Activated naive CD8-positive, alpha-beta T cell treated with anti-CD3 and anti-CD28 coated beads, Interleukin-2, amount 50 U/mL, for 24 hours (primary cell): ENCODE results near the gene RAB25.

Source experiments
- ATAC-seq: fragments of 150-1000 bp; cut with Tn5 transposase; one replicate; pipeline ENCODE4 v1.10.0; 2021
- DNase-seq: peaks from one replicate; pipeline ENCODE4 v3.0.0; 2021
- H3K27ac Mint-ChIP-seq: one replicate; pipeline ENCODE4 v1.8.0; 2021; ENCODE audit warnings: mild to moderate bottlenecking, mixed read lengths
- H3K27me3 Mint-ChIP-seq: one replicate; pipeline ENCODE4 v1.8.0; 2021; ENCODE audit warnings: mixed read lengths
- H3K36me3 Mint-ChIP-seq: one replicate; pipeline ENCODE4 v1.8.0; 2021; ENCODE audit warnings: low read depth, mixed read lengths
- H3K4me1 Mint-ChIP-seq: one replicate; pipeline ENCODE4 v1.8.0; 2021; ENCODE audit warnings: mixed read lengths
- H3K4me3 Mint-ChIP-seq: one replicate; pipeline ENCODE4 v1.8.0; 2021; ENCODE audit warnings: mild to moderate bottlenecking, moderate library complexity, mixed read lengths
- H3K9me3 Mint-ChIP-seq: one replicate; pipeline ENCODE4 v1.8.0; 2021; ENCODE audit warnings: mixed read lengths

RAB25 gene

DNA sequence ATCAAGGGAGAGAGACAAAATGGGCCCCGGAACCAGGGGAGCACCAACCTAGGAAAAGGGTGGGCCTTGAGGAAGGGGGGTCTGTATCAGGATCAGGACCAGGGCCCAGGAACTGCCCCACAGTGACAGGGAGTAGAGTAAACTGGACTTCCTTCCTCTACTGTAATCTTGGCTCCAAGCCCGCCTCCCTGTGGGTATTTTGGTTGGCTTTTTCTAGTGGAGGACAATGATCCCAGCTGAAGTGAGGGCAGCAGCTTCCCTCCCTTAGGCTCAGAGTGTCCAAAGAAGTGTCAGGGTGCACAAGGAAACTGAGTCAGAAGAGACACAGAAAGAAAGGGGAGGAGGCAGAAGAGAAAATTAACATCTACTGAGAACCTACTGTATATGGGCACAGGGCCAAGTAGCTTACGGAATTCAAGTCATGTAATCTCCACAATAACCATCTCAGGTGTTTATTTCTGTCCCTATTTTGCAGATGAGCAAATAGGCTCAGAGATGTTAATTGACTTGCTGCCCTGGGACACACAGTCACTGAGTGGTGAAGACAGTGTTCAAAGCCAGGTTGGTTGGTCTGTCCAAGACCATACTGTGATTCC is 12.2 kb upstream of the RAB25 start:
- no peak overlapping the region for H3K4me3 Mint-ChIP-seq
- peaks cover 6% of the 10 kb centered on the region for H3K36me3 Mint-ChIP-seq
- H3K27ac Mint-ChIP-seq, result no peak overlapping the region
- ATAC-seq (no peak), DNase-seq (no peak)
- no peaks in the 10 kb centered on the region for H3K27me3 Mint-ChIP-seq
- no peaks in the 10 kb centered on the region for H3K9me3 Mint-ChIP-seq
- peaks cover 12% of the 10 kb centered on the region for H3K4me1 Mint-ChIP-seq

DNA sequence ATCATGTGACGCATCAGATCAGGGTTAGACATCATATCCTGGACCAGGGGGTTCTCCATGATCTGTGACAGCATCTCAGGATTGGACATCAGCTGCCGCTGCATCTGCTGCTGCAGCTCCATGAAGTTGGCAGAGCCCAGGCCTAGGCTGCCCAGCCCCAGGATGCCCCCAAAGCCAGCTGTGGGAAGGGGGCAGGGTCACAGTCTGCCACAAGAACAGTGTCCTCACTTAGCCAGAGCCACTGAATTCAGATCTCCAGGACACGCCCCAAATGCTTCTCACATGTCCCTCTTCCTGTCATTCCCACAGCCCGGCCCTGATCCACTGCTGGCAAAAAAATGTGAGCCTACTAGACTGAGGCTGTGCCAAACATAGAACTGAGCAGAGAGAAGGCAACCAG is 10.6 kb upstream of the RAB25 start:
- DNase-seq, result no peak
- Mint-ChIP-seq H3K4me1 (peaks cover 17% of the 10 kb centered on the region), H3K36me3 (peaks cover 6% of the 10 kb centered on the region), H3K9me3 (no peaks in the 10 kb centered on the region), H3K27me3 (no peaks in the 10 kb centered on the region), H3K4me3 (no peak overlapping the region), H3K27ac (no peak overlapping the region)
- no peak for ATAC-seq

DNA sequence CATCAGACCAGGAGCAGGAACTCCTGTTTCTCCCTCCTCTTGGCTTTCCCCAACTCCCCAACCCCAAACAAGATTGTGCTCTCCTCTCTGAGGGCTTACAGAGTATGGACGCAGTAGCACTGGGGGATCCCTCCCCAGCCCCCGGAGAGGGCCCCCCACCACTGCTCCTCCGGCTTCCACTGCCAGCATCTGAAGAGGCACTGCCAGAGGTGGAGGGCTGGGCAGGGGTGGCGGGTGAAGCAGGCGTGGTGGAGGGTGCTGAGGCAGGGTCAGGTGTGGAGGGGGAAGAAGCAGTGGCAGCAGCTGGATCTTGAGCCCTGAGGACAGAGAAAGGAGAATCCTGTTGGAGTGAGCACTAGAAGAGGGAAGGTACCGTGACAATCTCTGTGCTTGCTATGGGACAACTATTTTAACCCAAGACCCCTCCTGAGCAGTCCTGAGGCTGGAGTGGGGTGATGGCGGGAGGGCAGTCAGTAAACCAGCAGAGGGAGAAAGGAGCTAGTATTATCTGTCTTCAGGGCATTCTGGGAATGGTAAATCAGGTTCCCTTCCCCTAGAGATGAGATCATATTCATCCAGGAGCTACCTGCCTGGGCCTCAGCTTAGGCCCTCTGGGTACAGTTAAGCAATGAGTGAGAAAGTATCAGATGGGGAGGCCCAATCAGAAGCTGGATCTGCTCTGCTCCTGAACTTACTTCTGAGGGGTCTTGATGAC is 9.8 kb upstream of the RAB25 start:
- Mint-ChIP-seq H3K36me3 (peaks cover 6% of the 10 kb centered on the region), H3K27ac (no peak overlapping the region), H3K27me3 (no peaks in the 10 kb centered on the region), H3K9me3 (no peaks in the 10 kb centered on the region), H3K4me3 (peak overlapping the region; percentile 27), H3K4me1 (peaks cover 22% of the 10 kb centered on the region)
- no peak for ATAC-seq
- no peak for DNase-seq

DNA sequence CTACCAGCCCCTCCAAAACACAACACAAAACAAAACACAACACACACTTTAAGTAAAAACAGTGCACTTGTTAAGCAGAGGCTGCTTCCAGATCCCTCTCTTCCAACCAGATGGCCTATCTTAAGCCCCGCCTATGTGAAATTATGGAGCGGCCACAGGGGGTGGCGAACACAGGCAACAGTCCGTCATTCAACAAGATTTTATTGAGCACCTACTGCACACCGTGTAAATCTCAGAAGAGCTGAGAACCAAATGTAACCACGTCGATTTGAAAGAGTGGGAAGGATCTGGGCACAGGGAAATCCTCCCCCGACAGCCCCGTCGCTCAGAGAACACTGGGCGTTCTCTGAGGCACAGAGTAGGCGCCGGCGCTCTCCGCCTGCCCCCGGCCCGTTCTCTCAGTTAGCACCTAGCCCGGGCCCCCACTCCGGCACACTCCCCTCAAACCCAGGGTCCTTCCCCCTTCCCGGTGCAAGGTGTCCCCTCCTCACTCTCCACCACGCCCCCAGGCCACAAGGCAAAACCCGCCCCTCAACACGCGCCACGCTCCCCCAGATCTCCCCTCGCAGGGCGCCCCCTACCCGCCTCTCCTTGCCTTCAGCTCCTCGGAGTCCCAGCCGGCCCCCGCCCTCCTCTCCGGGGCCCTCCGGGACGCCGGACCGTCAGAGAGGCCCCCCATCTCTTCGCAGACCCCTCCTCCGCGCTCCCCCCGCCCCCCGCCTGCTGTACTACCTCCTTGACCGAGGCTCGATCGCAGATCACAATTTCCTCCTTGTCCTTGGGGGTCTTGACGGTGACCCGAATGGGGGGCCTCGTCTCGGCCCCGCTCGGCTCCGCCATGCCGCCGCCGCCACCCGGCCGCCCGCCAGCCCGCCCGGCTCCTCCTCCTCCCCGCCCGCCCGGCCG is 7.8 kb upstream of the RAB25 start:
- ATAC-seq (peak; percentile 24), DNase-seq (peak; percentile 76)
- peaks cover 25% of the 10 kb centered on the region for H3K4me1 Mint-ChIP-seq
- H3K4me3 Mint-ChIP-seq, result peak overlapping the region; percentile 96
- no peaks in the 10 kb centered on the region for H3K27me3 Mint-ChIP-seq
- H3K27ac Mint-ChIP-seq, result peak overlapping the region; percentile 85
- H3K36me3 Mint-ChIP-seq, result peaks cover 6% of the 10 kb centered on the region
- no peaks in the 10 kb centered on the region for H3K9me3 Mint-ChIP-seq

DNA sequence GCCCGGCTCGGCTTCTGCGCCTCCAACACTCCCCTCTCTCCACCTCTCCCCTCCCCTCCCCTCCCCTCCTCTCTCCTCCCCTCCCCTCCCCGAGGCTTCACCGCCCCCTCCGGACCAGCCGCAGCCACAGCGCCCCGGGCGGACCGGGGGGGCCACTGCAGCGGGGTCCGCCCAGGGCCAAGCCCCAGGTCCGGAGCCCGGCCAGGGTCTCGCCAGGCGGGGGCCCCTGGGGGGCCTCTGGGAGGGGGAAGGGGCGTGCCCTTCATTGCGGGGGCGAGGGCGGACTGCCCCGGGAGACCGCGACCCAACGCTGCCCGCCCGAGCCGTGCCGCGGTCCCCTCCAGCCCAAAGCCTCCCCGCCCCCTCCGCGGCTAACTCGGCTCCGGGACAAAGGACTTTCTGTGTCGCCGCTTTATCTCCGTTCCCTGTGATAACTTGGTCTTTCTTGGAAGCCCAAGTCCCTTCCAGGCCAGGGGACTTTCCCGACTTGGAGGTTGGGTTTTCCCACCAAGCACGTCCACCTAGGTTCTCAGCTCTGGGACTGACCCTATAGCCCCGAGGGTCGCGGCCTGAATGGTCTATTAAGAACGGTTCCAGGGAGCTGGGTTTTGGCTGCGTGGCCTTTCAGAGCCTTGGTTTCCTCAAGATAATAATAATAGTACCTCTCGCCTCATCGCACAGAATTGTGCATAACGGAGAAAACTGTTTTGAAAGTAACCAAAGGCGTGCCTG is 7.0 kb upstream of the RAB25 start, which contains the start of gene UBQLN4:
Gene UBQLN4 (minus strand): TSS at position 31 of the 732 bp plus-strand sequence. CDS start 97 bp downstream, outside the sequence.
- Mint-ChIP-seq H3K36me3 (peaks cover 9% of the 10 kb centered on the region), H3K4me1 (peaks cover 25% of the 10 kb centered on the region), H3K27me3 (no peaks in the 10 kb centered on the region), H3K4me3 (peak within 1 kb of the TSS; percentile 96), H3K9me3 (no peaks in the 10 kb centered on the region), H3K27ac (peak within 1 kb of the TSS; percentile 96)
- peak; percentile 62 for ATAC-seq
- DNase-seq, result peak; percentile 87

DNA sequence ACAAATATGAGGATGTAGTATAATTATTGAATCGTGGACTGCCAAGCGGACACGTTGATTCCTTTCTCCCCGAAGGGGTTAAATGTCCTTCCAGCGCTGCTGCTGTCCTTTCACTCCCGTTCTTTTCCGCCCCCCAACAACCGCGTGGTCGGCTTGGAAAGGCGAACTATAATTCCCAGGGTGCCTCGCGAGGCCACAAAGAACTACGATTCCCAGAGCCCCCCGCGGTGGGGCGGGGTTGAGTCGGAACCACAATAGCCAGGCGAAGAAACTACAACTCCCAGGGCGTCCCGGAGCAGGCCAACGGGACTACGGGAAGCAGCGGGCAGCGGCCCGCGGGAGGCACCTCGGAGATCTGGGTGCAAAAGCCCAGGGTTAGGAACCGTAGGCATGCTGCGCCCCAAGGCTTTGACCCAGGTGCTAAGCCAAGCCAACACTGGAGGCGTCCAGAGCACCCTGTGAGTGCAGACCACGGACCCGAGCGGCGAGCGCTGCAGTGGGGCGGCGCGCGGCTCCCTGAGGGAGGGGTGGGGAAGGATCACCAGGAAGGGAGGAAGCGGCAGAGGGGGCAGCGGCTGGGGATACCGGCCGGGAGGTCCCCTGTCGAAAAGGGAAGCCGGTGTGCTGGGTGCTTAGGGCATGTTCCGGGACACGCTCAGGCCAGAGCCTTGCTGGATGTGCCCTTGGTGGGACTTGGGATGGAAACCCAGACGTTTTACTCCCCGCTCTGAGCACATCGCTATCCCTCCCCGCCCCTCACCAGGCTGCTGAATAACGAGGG is 6.3 kb upstream of the RAB25 start, which contains the start of gene LAMTOR2:
Gene LAMTOR2 (plus strand): TSS at position 283 of the 781 bp plus-strand sequence. CDS start 108 bp downstream, at position 391.
- peak; percentile 97 for DNase-seq
- Mint-ChIP-seq H3K4me3 (peak within 1 kb of the TSS; percentile 96), H3K4me1 (peaks cover 25% of the 10 kb centered on the region), H3K9me3 (no peaks in the 10 kb centered on the region), H3K27ac (peak within 1 kb of the TSS; percentile 96), H3K36me3 (peaks cover 8% of the 10 kb centered on the region), H3K27me3 (no peaks in the 10 kb centered on the region)
- ATAC-seq, result peak; percentile 79

DNA sequence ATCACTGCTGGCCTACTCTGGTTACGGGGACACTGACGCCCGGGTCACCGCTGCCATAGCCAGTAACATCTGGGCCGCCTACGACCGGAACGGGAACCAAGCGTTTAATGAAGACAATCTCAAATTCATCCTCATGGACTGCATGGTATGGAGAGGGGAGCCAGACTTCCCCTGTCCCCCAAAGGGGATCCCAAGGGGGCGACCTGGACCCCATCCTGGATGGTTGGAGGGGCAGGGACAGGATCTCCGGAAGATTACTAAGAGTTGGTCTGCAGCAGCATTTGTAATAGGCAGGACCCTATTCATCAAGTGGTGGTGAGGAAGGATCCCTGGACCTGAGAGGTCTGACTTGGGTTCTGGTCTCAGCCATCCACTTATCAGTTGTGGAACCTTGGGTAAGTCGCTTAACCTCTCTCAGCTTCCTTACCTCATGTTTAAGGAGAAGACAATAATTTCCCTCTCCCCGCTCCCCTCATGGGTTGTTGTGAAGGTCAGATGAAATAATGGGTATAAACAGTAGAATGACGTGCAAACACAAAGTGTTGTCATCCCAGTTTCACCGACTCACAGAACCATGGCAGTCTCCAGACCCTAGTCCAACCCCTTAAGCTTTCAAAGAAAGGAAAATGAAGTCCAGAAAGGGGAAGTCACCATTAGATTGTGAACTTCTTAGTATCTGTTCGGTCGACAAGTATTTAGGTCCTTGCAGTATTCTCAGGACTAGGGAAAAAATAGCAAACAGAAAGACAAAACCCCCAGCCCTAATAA is 5.5 kb upstream of the RAB25 start:
- Mint-ChIP-seq H3K9me3 (no peaks in the 10 kb centered on the region), H3K27ac (peak overlapping the region; percentile 46), H3K36me3 (peaks cover 4% of the 10 kb centered on the region), H3K4me1 (peaks cover 25% of the 10 kb centered on the region), H3K27me3 (no peaks in the 10 kb centered on the region), H3K4me3 (peak overlapping the region; percentile 96)
- no peak for DNase-seq
- no peak for ATAC-seq

DNA sequence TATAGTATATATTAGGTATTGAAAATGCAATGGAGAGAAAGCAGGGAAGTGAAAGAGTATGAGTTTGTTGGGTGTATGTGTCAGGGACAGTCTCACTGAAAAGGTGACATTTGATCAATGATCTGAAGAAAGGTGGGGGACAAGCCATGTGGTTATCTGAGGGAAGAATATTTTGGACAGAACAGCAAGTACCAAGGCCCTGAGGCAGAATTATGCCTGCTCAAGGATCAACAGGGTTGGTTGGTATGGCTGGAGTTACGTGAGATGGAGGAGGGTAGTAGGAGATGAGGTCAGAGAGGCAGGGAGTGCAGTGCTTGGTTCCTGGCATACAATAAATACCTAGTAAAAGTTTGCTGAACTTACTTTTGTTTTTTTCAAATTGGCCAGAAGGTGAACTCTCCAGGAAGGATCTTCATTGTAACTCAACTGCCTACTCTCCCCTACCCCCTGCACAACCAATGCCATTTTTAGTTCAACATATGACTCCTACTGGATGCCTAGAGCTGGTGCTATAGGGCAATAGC is 4.6 kb upstream of the RAB25 start:
- H3K4me1 Mint-ChIP-seq, result peaks cover 24% of the 10 kb centered on the region
- no peak for DNase-seq
- H3K27ac Mint-ChIP-seq, result no peak overlapping the region
- H3K9me3 Mint-ChIP-seq, result no peaks in the 10 kb centered on the region
- no peaks in the 10 kb centered on the region for H3K27me3 Mint-ChIP-seq
- no peak for ATAC-seq
- no peak overlapping the region for H3K4me3 Mint-ChIP-seq
- peaks cover 4% of the 10 kb centered on the region for H3K36me3 Mint-ChIP-seq

DNA sequence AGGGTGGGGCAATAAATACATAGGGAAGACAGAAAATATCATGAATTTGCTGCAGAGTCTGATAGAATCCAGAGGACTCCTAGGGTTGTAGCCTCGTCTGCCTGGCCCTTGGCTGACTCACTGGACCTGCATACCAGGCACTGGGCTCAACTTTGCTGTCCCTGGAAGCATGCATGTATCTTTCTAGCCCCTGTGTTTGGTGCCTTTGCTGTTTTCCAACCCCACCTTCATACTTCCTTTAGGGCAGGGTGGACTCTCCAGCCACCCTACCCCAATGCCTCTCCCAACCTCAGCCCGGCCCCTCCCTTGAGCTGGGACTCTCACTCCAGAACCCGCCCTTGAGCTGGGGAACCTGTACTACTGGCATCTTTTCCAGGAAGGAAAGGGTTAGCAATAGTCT is 1.2 kb downstream of the RAB25 start:
- DNase-seq, result no peak
- H3K4me3 Mint-ChIP-seq, result no peak overlapping the region
- no peak overlapping the region for H3K27ac Mint-ChIP-seq
- no peaks in the 10 kb centered on the region for H3K27me3 Mint-ChIP-seq
- peaks cover 4% of the 10 kb centered on the region for H3K36me3 Mint-ChIP-seq
- H3K4me1 Mint-ChIP-seq, result peaks cover 14% of the 10 kb centered on the region
- no peaks in the 10 kb centered on the region for H3K9me3 Mint-ChIP-seq
- ATAC-seq, result no peak

DNA sequence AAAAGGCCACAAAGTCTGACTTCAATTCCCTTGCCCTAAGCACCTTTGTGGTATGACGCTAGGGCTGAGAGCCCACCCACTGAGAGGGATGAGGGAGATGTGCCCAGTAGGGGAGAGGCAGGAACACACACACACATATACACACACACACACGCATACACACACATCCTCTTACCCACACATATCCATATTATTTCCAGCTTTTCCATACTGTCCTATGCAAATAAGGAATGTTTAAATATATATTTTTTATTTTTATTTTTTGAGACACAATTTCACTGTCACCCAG is 3.0 kb downstream of the RAB25 start:
- H3K4me3 Mint-ChIP-seq, result no peak overlapping the region
- DNase-seq (no peak), ATAC-seq (no peak)
- H3K36me3 Mint-ChIP-seq, result no peaks in the 10 kb centered on the region
- peaks cover 14% of the 10 kb centered on the region for H3K4me1 Mint-ChIP-seq
- H3K27me3 Mint-ChIP-seq, result no peaks in the 10 kb centered on the region
- no peak overlapping the region for H3K27ac Mint-ChIP-seq
- no peaks in the 10 kb centered on the region for H3K9me3 Mint-ChIP-seq

DNA sequence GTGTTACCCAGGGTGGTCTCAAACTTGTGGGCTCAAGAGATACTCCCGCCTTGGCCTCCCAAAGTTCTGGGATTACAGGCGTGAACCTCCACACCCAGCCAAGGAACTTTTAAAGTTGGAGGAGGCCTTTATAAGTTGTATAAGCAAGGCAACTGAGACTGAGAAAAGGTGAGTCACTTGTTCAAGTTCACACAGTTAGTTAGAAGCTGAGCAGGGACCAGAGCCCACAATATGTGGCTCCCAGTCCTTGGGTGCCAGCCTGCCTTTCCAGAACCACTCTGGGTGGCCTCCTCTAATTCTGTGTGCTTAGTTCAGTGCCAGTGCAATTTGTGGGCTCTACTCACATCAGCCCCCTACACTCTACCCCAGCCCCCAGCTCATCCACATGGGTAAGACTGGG is 3.7 kb downstream of the RAB25 start:
- peaks cover 14% of the 10 kb centered on the region for H3K4me1 Mint-ChIP-seq
- ATAC-seq (peak; percentile 72), DNase-seq (no peak)
- H3K27me3 Mint-ChIP-seq, result no peaks in the 10 kb centered on the region
- H3K4me3 Mint-ChIP-seq, result no peak overlapping the region
- no peaks in the 10 kb centered on the region for H3K9me3 Mint-ChIP-seq
- no peak overlapping the region for H3K27ac Mint-ChIP-seq
- no peaks in the 10 kb centered on the region for H3K36me3 Mint-ChIP-seq

DNA sequence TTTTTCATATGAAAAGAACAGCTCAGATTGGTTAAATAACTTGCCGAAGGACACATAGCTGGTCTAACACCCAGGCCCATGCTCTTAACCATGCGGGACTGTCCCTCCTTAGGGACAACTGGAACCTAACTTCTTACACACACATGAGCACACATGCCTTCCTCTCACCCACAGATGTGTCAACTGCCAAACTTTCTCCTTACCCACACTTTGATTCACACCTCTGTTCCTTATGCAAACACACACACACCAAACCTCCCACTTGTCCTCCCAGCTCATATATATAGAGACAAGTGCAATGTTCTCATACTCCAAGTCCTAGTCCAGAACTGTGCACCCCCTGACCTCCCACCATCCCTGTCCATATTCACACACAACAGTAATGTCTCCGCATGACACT is 4.3 kb downstream of the RAB25 start:
- peak; percentile 45 for ATAC-seq

DNA sequence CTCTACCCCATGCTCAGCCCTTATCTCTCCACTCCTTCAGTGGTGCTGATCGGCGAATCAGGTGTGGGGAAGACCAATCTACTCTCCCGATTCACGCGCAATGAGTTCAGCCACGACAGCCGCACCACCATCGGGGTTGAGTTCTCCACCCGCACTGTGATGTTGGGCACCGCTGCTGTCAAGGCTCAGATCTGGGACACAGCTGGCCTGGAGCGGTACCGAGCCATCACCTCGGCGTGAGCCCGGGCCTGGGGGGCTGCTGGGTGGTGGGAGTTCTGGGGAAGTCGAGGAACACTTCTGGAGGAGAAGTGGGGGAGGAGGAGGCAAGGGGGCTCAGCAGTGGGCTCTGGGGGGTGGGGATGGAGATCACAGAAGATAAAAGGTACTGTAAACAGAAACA is 4.9 kb downstream of the RAB25 start:
- H3K27ac Mint-ChIP-seq, result no peak overlapping the region
- H3K9me3 Mint-ChIP-seq, result no peaks in the 10 kb centered on the region
- H3K4me3 Mint-ChIP-seq, result no peak overlapping the region
- ATAC-seq (no peak), DNase-seq (no peak)
- H3K27me3 Mint-ChIP-seq, result no peaks in the 10 kb centered on the region
- no peaks in the 10 kb centered on the region for H3K36me3 Mint-ChIP-seq
- H3K4me1 Mint-ChIP-seq, result peaks cover 14% of the 10 kb centered on the region

More for the DNA sequence above, 4.3 kb downstream of the RAB25 start:
- Mint-ChIP-seq H3K9me3 (no peaks in the 10 kb centered on the region), H3K36me3 (no peaks in the 10 kb centered on the region), H3K4me3 (no peak overlapping the region), H3K27me3 (no peaks in the 10 kb centered on the region), H3K27ac (no peak overlapping the region), H3K4me1 (peaks cover 14% of the 10 kb centered on the region)
- no peak for DNase-seq
